GM23338 (cell line): Measurements from ENCODE around the gene TSHZ2. TPM values are rescaled to one million over a fixed set of nuclear protein-coding genes. Genes with fewer than 3 reads are reported as not detected.

ENCODE experiments used
- ATAC-seq: fragments of 200-7000 bp; cut with Tn5 transposase; 3 replicates; pipeline ENCODE4 v1.9.1; 2020
- DNase-seq: peaks from one replicate; pipeline ENCODE4 v3.0.0-alpha.2; 2015; ENCODE audit warnings: low spot score
- H2AFZ ChIP-seq: fragments of 200-600 bp; sonication (generic); 2 replicates; pipeline ENCODE4 v1.8.0; 2016; ENCODE audit warnings: antibody characterized with exemption, mild to moderate bottlenecking, moderate library complexity
- H3F3A ChIP-seq: fragments of 200-600 bp; sonication (generic); replicated peaks from 2 replicates; pipeline ENCODE4 v1.8.0; 2017; ENCODE audit warnings: antibody characterized with exemption, mixed run types, low read depth
- H3K27ac ChIP-seq: fragments of 200-600 bp; sonication (generic); 2 replicates; pipeline ENCODE4 v1.6.1; 2016; ENCODE audit warnings: low read depth
- H3K27me3 ChIP-seq: fragments of 200-600 bp; sonication (generic); 2 replicates; pipeline ENCODE4 v1.8.0; 2016; ENCODE audit warnings: mild to moderate bottlenecking, mixed run types, moderate library complexity; ENCODE audit not compliant: insufficient read depth
- H3K36me3 ChIP-seq: fragments of 200-600 bp; sonication (generic); 2 replicates; pipeline ENCODE4 v1.8.0; 2016; ENCODE audit warnings: mild to moderate bottlenecking; ENCODE audit not compliant: insufficient read depth
- H3K4me1 ChIP-seq: fragments of 200-600 bp; sonication (generic); 2 replicates; pipeline ENCODE4 v1.8.0; 2016; ENCODE audit warnings: mild to moderate bottlenecking, moderate library complexity; ENCODE audit not compliant: insufficient read depth
- H3K4me2 ChIP-seq: fragments of 200-600 bp; sonication (generic); 2 replicates; pipeline ENCODE4 v1.7.1; 2017; ENCODE audit warnings: mixed run types
- H3K4me3 ChIP-seq: fragments of 200-600 bp; sonication (generic); 2 replicates; pipeline ENCODE4 v1.6.1; 2016; ENCODE audit warnings: mixed run types
- H3K79me2 ChIP-seq: fragments of 200-600 bp; sonication (generic); replicated peaks from 2 replicates; pipeline ENCODE4 v1.8.0; 2017; ENCODE audit warnings: mild to moderate bottlenecking; ENCODE audit not compliant: insufficient read depth
- H3K9me2 ChIP-seq: fragments of 200-600 bp; sonication (generic); 2 replicates; pipeline ENCODE4 v1.8.0; 2017; ENCODE audit not compliant: insufficient read depth
- H4K20me1 ChIP-seq: fragments of 200-600 bp; sonication (generic); replicated peaks from 2 replicates; pipeline ENCODE4 v1.8.0; 2017; ENCODE audit warnings: mild to moderate bottlenecking; ENCODE audit not compliant: insufficient read depth
- H3K27ac Mint-ChIP-seq: 2 replicates; pipeline ENCODE4 v1.8.0; 2020; ENCODE audit warnings: inconsistent platforms, mild to moderate bottlenecking, moderate library complexity, mixed read lengths
- H3K27me3 Mint-ChIP-seq: 3 replicates; pipeline ENCODE4 v1.8.0; 2022; ENCODE audit warnings: low read depth, mild to moderate bottlenecking, moderate library complexity, mixed read lengths, inconsistent platforms; ENCODE audit not compliant: insufficient read depth, poor library complexity
- H3K36me3 Mint-ChIP-seq: 3 replicates; pipeline ENCODE4 v1.8.0; 2021; ENCODE audit warnings: low read depth, mild to moderate bottlenecking, inconsistent platforms, moderate library complexity, mixed read lengths
- H3K4me1 Mint-ChIP-seq: 3 replicates; pipeline ENCODE4 v1.8.0; 2020; ENCODE audit warnings: mild to moderate bottlenecking, inconsistent platforms, mixed read lengths
- H3K4me3 Mint-ChIP-seq: 3 replicates; pipeline ENCODE4 v1.8.0; 2021; ENCODE audit warnings: moderate library complexity, mild to moderate bottlenecking, inconsistent platforms, mixed read lengths
- H3K9me3 Mint-ChIP-seq: 3 replicates; pipeline ENCODE4 v1.8.0; 2020; ENCODE audit warnings: moderate library complexity, mild to moderate bottlenecking, inconsistent platforms, mixed read lengths
- CREB1 ChIP-seq: fragments of 250-450 bp; sonication (Bioruptor Pico); IDR thresholded peaks from 2 replicates; pipeline ENCODE4 v1.5.0; 2020; ENCODE audit warnings: low read depth, mild to moderate bottlenecking, moderate library complexity
- CTCF ChIP-seq, 2 experiments: fragments of 200-600 bp in 1 of 2; sonication (generic) in 1 of 2; conservative IDR thresholded peaks; 2 replicates each; pipeline versions ENCODE4 v1.5.1 to v1.6.1; 2016 to 2017; ENCODE audit warnings: antibody characterized with exemption in 2 of 2, low read depth in 2 of 2, mild to moderate bottlenecking in 2 of 2, moderate library complexity in 1 of 2
- EZH2phosphoT487 ChIP-seq: fragments of 200-600 bp; sonication (generic); IDR thresholded peaks from one replicate; pipeline ENCODE4 v1.8.1; 2018; ENCODE audit warnings: antibody characterized with exemption; ENCODE audit not compliant: unreplicated experiment
- NANOG ChIP-seq: IDR thresholded peaks from 2 replicates; pipeline ENCODE4 v1.6.1; 2016; ENCODE audit warnings: antibody characterized with exemption, borderline replicate concordance
- POLR2AphosphoS5 ChIP-seq: IDR thresholded peaks from 2 replicates; pipeline ENCODE4 v1.6.1; 2016; ENCODE audit warnings: antibody characterized with exemption, low read depth
- REST ChIP-seq: IDR thresholded peaks from one replicate; pipeline ENCODE4 v1.6.1; 2018; ENCODE audit warnings: antibody characterized with exemption; ENCODE audit not compliant: unreplicated experiment
- STAT1 ChIP-seq: IDR thresholded peaks from one replicate; pipeline ENCODE4 v1.6.1; 2016; ENCODE audit warnings: antibody characterized with exemption; ENCODE audit not compliant: unreplicated experiment
- ZNF331 ChIP-seq: fragments of 250-450 bp; sonication (Bioruptor Pico); IDR thresholded peaks from 2 replicates; pipeline ENCODE4 v1.5.0; 2020; ENCODE audit warnings: low read depth, mild to moderate bottlenecking, moderate library complexity
- polyA plus RNA-seq: library from polyadenylated mRNA; unstranded; fragments of >200 nt; fragmentation: Nextera tagmentation; extraction: Ambion mirVana; gene quantifications from 2 replicates; pipeline ENCODE4 v1.2.1, GENCODE V29; 2016
- total RNA-seq: library from RNA; depleted of rRNA; stranded (reverse); fragments of >200 nt; shearing (Covaris generic); gene quantifications from 2 replicates; pipeline ENCODE4 v1.2.3, GENCODE V29; 2014
- TF ChIP-seq, protein P1 (sequence below): IDR thresholded peaks from 2 replicates; pipeline ENCODE4 v1.6.1; 2016; ENCODE audit warnings: antibody characterized with exemption

Gene TSHZ2
- total and polyA plus RNA-seq, 2 experiments from 2014 or later = 0.49 to 1.3 TPM

DNA sequence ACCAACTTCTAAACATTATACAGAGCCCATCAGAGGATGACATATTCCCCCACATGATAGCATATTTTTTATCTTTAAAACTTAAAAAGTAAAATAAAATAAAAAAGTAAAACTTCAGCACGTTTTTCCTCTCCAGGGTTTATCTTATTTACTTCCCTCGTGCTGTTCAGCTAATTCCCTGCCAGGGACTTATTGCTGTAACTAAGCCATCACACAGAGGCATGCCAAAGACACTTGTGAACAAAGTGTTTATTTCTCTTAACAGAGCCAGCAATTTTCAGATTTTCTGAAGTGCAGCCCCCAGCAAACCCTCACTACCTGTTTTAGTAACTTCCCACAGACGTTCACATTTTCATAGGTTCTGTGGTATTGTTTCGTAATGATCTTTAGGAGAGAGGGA lies 327.7 kb downstream of the TSHZ2 start (continued):
- TF ChIP-seq REST = no peak

- DNase-seq (no peak), ATAC-seq (no peak)
- Mint-ChIP-seq H3K4me1 (no peaks in the 10 kb centered on the region), H3K27ac (no peak overlapping the region), H3K36me3 (no peaks in the 10 kb centered on the region), H3K27me3 (no peaks in the 10 kb centered on the region), H3K4me3 (no peak overlapping the region), H3K9me3 (no peaks in the 10 kb centered on the region)
- Histone ChIP-seq H3K9me2 (no peaks in the 10 kb centered on the region), H3K4me1 (no peaks in the 10 kb centered on the region), H3K27ac (no peak overlapping the region), H3K36me3 (no peaks in the 10 kb centered on the region), H3F3A (no peaks in the 10 kb centered on the region), H4K20me1 (no peaks in the 10 kb centered on the region), H3K27me3 (no peaks in the 10 kb centered on the region), H2AFZ (no peak overlapping the region), H3K4me3 (no peak overlapping the region), H3K79me2 (no peaks in the 10 kb centered on the region), H3K4me2 (no peak overlapping the region)
- TF ChIP-seq STAT1 = no peak
- TF ChIP-seq CREB1 (CRISPR knock-in tag) = no peak
- no peak for TF ChIP-seq ZNF331 (CRISPR knock-in tag)
- no peak for TF ChIP-seq POLR2AphosphoS5
- no peak for TF ChIP-seq CTCF (conservative IDR thresholded peaks at IDR 0.05; ENCODE audit: low read depth in 2 of 2)
- no peak for TF ChIP-seq REST
- TF ChIP-seq NANOG = no peak
- TF ChIP-seq, protein P1, sequence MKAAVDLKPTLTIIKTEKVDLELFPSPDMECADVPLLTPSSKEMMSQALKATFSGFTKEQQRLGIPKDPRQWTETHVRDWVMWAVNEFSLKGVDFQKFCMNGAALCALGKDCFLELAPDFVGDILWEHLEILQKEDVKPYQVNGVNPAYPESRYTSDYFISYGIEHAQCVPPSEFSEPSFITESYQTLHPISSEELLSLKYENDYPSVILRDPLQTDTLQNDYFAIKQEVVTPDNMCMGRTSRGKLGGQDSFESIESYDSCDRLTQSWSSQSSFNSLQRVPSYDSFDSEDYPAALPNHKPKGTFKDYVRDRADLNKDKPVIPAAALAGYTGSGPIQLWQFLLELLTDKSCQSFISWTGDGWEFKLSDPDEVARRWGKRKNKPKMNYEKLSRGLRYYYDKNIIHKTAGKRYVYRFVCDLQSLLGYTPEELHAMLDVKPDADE = no peak
- TF ChIP-seq EZH2phosphoT487 = no peak
These were observed 329.7 kb downstream of the TSHZ2 start for GRCh38 chr20:53301869-53302268.
